Kidney epithelial cell (primary cell): ENCODE results near the gene IGFBP2. TPM values are rescaled to one million over a fixed set of nuclear protein-coding genes. Genes with fewer than 3 reads are reported as not detected.
A peak's percentile ranks its signal among the peaks of the same experiment; 100 is the strongest.

Experiments used
- DNase-seq: peaks from one replicate; pipeline ENCODE4 v3.0.0-alpha.2; 2010; ENCODE audit warnings: low read depth
- H3K27me3 ChIP-seq: 2 replicates; pipeline ENCODE4 v1.6.0; 2011; ENCODE audit warnings: low read length; ENCODE audit not compliant: control insufficient read depth, insufficient read depth
- H3K36me3 ChIP-seq: 2 replicates; pipeline ENCODE4 v1.5.1; 2011; ENCODE audit warnings: low read length; ENCODE audit not compliant: control insufficient read depth, insufficient read depth
- H3K4me3 ChIP-seq: 2 replicates; pipeline ENCODE4 v1.5.1; 2011; ENCODE audit warnings: low read depth, mild to moderate bottlenecking, control low read depth, low read length
- CTCF ChIP-seq: IDR thresholded peaks from 2 replicates; pipeline ENCODE4 v1.5.1; 2011; ENCODE audit warnings: mild to moderate bottlenecking, moderate library complexity, low read length, control low read depth, inconsistent platforms; ENCODE audit not compliant: insufficient read depth, poor library complexity, severe bottlenecking
- total RNA-seq: library from RNA; depleted of rRNA; stranded (reverse); fragments of >200 nt; gene quantifications from 2 replicates; pipeline ENCODE4 v1.2.3, GENCODE V29; 2015

The IGFBP2 gene
- total RNA-seq, 1 donor from 2014 or later: 298 TPM

GRCh38 chr2:216689397-216689796 is 56.2 kb downstream of the IGFBP2 start:
- H3K4me3 ChIP-seq: no peak overlapping the region
- no peak for TF ChIP-seq CTCF
- DNase-seq: no peak
- H3K36me3 ChIP-seq: no peaks in the 10 kb centered on the region
- H3K27me3 ChIP-seq: no peaks in the 10 kb centered on the region

GRCh38 chr2:216690456-216690852 is 57.2 kb downstream of the IGFBP2 start:
- TF ChIP-seq CTCF: no peak
- H3K36me3 ChIP-seq: no peaks in the 10 kb centered on the region
- H3K27me3 ChIP-seq: no peaks in the 10 kb centered on the region
- H3K4me3 ChIP-seq: no peak overlapping the region
- no peak for DNase-seq

GRCh38 chr2:216690853-216691741 is 57.9 kb downstream of the IGFBP2 start:
- H3K36me3 ChIP-seq: no peaks in the 10 kb centered on the region
- DNase-seq: no peak
- no peaks in the 10 kb centered on the region for H3K27me3 ChIP-seq
- no peak overlapping the region for H3K4me3 ChIP-seq
- TF ChIP-seq CTCF: no peak

- H3K27me3 ChIP-seq: no peaks in the 10 kb centered on the region
- no peaks in the 10 kb centered on the region for H3K36me3 ChIP-seq
- no peak for TF ChIP-seq CTCF
- H3K4me3 ChIP-seq: peak overlapping the region; percentile 53
- no peak for DNase-seq
These were observed 59.6 kb downstream of the IGFBP2 start for GRCh38 chr2:216692636-216693413.

- TF ChIP-seq CTCF: no peak
- no peaks in the 10 kb centered on the region for H3K36me3 ChIP-seq
- DNase-seq: no peak
- no peaks in the 10 kb centered on the region for H3K27me3 ChIP-seq
- peak overlapping the region; percentile 53 for H3K4me3 ChIP-seq
These were observed 60.3 kb downstream of the IGFBP2 start for GRCh38 chr2:216693414-216694080.
